GM19438 (cell line): ENCODE measurements around the gene BDH1.

Experiments
- ATAC-seq: cut with Tn5 transposase; IDR thresholded peaks from one replicate; pipeline ENCODE4 v1.9.1; 2021; ENCODE audit warnings: low read depth; ENCODE audit not compliant: unreplicated experiment

BDH1 gene

DNA sequence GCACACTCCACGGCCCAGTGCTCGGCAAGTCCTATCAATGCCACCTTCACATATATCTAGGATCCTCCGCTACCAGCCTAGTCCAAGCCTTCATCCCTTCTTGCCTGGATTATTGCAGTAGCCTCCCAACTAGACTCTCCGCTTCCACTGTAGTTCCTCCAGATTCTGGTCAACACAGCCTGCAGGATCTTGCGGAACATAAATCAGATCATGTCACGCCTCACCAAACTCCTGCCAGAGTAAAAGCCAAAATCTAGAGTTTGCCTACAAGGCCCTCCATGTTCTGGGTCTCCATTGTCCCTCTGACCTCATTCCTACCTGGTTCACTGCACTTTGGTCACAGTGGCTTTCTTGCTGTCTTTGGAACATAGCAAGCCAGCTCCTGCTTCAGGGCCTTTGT lies 3.6 kb downstream of the BDH1 start:
- no peak for ATAC-seq

GRCh38 chr3:197550489-197550888 lies 5.3 kb downstream of the BDH1 start:
- ATAC-seq = no peak

GRCh38 chr3:197549261-197549885 lies 6.4 kb downstream of the BDH1 start:
- ATAC-seq = no peak

DNA sequence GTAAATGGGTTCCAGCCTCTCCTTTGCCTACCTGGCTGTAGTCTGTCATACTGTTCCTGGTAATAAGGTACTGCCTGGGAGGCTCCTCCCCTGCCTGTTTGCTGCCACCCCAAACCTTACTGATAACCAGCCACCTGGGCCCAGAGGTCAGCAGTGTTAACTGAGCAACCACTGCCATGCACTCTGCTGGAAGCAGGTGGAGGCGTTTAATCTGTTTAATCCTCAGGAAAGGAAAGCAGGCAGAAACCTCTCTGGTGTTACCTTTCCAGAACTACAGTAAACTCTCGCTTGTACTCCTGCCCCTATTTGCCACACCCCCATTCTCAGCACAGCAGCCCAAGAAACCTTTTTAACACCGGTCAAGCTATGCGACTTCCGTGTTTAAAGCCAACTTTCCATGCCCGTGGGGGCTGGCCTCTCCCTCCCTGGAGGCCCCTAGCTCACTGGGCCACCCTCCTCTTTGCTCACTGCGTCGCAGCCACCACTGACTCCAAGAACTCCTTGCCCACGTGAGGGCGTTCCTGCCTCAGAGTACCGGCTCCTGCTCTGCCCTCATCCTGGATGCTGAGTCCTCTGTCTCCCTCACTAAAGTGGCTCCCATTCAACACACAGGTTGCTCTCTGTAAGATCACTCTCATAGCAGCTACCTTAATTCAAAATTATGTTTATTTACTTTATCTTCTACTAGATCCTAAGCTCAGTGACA lies 8.3 kb downstream of the BDH1 start:
- no peak for ATAC-seq

DNA sequence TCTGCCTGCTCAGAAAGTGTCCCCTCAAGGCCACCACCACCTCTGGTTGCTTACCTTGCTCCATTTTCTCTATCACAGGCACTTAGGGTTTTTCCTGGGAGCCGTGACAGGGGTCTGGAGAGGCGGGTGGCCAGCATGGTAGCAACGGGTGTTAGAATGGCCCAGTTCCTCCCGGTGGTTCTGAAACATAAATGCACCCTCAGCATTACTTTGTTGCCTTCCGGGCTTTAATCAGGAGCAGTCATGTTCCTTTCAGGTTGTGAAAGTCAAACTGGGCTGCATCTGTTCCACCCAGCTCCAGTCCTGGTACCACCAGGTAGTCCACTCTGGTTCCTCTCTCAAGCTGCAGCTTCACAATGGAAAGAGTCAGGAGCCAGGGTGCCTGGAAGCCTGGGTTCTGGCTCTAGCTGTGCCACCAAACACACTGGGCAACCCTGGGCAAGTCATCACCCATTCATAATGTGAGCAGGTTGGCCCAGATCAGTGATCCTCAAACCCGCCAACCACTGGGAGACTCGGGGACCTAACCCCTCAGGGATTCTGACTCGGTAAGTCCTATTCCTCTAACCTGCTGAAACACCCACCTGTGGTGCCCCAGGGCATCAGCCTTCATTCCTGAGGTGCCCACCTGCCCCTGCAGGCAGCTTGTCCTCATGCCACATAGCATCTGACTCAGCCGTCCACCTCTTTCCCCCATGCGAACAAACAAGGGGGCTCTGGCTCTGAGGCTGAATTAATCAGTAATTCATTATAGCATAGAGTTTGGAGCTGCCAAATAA lies 9.3 kb downstream of the BDH1 start:
- no peak for ATAC-seq

DNA sequence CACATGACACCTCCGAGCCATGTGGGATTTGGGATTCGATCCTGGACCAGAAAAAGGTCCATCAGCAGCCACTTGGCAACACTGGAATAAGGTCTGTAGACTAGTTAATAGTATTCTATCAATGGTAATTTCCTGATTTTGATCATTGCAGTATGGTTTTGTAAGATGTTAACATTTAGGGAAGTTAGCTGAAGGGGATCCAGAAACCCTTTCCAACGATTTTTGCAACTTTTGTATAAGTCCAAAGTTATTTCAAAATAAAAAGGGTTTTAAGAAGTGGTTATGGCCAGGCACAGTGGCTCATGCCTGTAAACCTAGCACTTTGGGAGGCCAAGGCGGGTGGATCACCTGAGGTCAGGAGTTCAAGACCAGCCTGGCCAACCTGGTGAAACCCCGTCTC lies 10.2 kb downstream of the BDH1 start:
- ATAC-seq = no peak

GRCh38 chr3:197545101-197545500 lies 10.7 kb downstream of the BDH1 start:
- no peak for ATAC-seq

- no peak for ATAC-seq
These were observed 12.9 kb downstream of the BDH1 start for GRCh38 chr3:197542741-197543454.

DNA sequence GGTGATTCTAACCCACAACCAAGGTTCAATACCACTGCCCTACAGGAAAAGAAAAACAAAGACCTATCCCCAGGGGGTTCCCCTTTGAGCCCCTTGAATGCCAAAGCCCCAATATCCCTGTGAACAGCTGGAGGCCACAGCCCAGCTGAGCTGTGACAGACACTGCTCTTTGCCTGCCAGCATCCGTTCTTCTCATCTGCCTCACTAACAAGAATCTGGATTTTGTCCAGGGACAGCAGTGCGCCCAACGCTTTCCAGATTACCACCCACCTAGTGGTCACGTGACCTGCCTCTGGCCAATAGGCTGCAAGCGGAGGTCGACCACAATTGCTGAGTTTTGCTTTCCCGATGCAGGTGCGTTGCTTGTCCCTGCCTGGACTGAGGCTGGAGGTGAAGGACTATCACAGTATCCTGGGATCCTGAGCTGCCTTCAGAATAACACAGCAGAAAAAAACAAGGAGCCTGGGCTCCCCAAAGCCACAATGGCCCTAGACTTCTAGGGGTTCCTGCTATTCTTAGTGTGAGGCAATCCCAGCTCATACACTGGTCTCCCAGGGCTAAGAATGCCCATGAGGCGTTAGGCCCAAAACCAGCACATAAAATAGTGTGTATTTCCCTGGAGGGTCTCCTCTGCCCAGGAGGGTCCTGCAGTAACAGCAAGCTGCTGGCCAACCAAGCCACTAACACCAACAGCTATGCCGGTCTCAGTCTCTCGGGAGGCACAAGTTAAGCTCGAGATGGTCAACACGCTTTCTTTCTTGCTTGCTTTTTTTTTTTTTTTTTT lies 13.8 kb downstream of the BDH1 start:
- no peak for ATAC-seq

- ATAC-seq = no peak
These were observed 14.8 kb downstream of the BDH1 start for GRCh38 chr3:197540961-197541377.

DNA sequence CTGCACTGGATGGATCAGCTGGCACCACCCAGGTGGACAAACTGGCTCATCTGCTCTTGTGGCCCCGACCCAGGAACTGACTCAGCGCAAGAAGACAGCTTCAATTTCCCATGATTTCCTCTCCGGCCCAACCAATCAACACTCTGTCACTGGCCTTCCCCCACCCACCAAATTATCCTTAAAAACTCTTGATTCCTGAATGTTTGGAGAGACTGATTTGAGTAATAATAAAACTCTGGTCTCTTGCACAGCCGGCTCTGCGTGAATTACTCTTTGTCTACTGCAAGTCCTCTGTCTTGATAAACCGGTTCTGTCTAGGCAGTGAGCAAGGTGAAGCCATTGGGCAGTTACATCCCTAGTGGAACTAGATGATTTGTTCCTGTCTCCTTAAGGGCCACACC lies 16.1 kb downstream of the BDH1 start:
- no peak for ATAC-seq

GRCh38 chr3:197533927-197534725 lies 21.6 kb downstream of the BDH1 start:
- no peak for ATAC-seq

DNA sequence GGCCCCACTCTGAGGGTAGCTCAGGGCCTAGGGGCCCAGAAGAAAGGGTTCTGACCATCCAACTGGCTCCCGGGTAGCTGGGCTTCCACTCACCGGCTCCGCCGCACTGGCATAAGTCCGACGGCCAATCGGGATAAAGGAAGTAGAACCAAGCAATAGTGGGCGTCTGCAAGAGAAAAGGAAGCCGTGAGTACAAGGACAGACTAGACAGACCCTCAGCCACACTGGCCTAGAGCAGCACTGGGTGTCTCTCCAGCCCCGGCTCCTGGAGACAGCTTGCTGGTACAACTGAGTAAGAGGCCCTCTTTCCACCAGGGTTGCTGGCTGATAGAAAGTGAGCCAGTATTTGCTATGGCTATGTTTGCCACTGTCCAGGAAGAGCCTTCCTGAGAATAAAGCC lies 22.4 kb downstream of the BDH1 start:
- ATAC-seq = no peak

DNA sequence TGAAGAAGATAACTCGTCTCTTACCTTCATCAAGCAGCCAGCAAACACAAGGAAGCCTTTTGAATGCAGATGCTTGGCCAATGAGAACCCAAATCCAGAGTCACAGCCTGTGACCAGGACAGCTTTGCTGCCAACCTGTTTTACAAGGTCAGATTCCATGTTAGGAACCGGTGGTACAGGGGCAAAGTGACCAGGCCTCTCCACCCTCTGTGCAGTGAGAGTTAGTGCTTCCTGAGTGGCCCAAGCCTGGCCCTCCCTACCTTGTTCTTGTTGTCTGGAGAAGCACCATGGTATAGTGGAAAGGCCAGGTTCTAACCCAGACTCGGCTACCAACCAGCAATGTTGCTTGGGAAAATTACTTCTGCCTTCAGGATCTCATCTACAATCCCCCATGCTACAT lies 23.4 kb downstream of the BDH1 start:
- no peak for ATAC-seq

- ATAC-seq = no peak
These were observed 27.6 kb downstream of the BDH1 start for GRCh38 chr3:197528190-197528589.

DNA sequence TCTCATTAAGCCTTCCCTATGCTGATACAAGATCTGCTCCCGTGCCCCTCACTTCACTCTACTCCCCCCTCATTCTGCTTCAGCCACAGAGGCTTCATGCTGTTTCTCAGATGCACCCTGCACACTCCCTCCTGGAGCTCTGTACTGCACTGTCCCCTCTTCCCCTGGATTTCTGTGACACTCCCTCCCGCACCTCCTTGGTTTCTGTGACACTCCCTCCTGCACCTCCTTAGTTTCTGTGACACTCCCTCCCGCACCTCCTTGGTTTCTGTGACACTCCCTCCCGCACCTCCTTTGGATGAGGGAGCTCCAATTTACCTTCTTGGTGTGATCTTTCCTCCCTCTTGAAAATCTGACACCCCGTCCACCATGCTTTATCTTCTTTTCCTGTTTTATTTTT lies 28.2 kb downstream of the BDH1 start:
- no peak for ATAC-seq

DNA sequence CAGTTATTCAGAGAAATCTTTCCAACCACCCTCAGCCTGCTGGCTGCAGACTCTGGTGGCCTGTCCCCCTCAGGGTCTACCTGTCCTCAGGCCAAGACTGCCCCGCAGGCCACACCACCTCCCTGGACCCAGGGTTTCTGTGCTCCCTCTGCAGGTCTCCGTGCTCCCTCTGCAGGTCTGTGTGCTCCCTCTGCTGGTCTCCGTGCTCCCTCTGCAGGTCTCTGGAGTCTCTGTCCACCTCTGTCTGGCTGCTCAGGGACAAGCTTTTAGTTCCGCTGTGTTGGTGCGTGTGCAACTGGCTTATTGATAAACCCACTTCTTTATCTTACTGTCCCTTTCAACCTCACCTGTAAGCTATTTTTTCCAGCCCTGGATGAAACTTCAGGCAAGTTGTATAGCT lies 30.1 kb downstream of the BDH1 start:
- ATAC-seq = no peak

GRCh38 chr3:197524128-197524527 lies 31.6 kb downstream of the BDH1 start:
- ATAC-seq = no peak

- no peak for ATAC-seq
These were observed 32.2 kb downstream of the BDH1 start for GRCh38 chr3:197523526-197523925.
